ENCODE measurements around the gene GAS7. TPM values are rescaled to one million over a fixed set of nuclear protein-coding genes. Genes with fewer than 3 reads are reported as not detected.
A peak's percentile ranks its signal among the peaks of the same experiment; 100 is the strongest.
"Not testable (repeated sequence)": the region's sequence is repeated elsewhere in the genome, so short reads cannot be mapped to it uniquely, and the experiment has no call there.

The GAS7 gene
- total and polyA plus RNA-seq, 4 donors: 1.2 to 136 (median 32.3) TPM

- 94 to 97% methylated on average over 21 of the region's 21 CpGs for WGBS, 2 donors
- H3K27ac ChIP-seq (ENCODE audit: low read depth in 1 of 2, low read length in 2 of 2): no peak overlapping the region
- H3K27me3 ChIP-seq (ENCODE audit: control insufficient read depth in 1 of 2, insufficient read depth in 2 of 2, low read length in 1 of 2): no peaks in the 10 kb centered on the region
- no peak overlapping the region for H3K4me3 ChIP-seq (ENCODE audit: low read length in 2 of 2)
- intact Hi-C loops (cut with DNase I): loop anchor here in 1 of 2 donors (5.0 to 10.0 kb wide), 2 partner anchors 59 to 686 kb away; no protein-coding TSS in a partner anchor
- H3K9me3 ChIP-seq (ENCODE audit: control insufficient read depth, low read length): no peaks in the 10 kb centered on the region
- H3K36me3 ChIP-seq (ENCODE audit: control insufficient read depth in 1 of 2, insufficient read depth in 2 of 2, low read length in 1 of 2): no peaks in the 10 kb centered on the region
- ATAC-seq (ENCODE audit: low FRiP score) (no peak), DNase-seq (no peak)
- no peaks in the 10 kb centered on the region for H3K4me1 ChIP-seq (ENCODE audit: control insufficient read depth in 1 of 2, insufficient read depth in 2 of 2, low read length in 2 of 2)
These were observed 272.1 kb downstream of the GAS7 start for GRCh38 chr17:9926150-9926804.

GRCh38 chr17:9925457-9925856 is 272.9 kb downstream of the GAS7 start:
- Histone ChIP-seq H3K4me3 (ENCODE audit: low read length in 2 of 2) (no peak overlapping the region), H3K9me3 (ENCODE audit: control insufficient read depth, low read length) (no peaks in the 10 kb centered on the region)
- intact Hi-C loops (cut with DNase I): loop anchor here (2.0 to 10.0 kb wide), 3 partner anchors 59 to 693 kb away; no protein-coding TSS in a partner anchor

GRCh38 chr17:9924735-9925191 is 273.6 kb downstream of the GAS7 start:
- Histone ChIP-seq H3K27ac (ENCODE audit: low read depth in 1 of 2, low read length in 2 of 2) (no peak overlapping the region), H3K27me3 (ENCODE audit: control insufficient read depth in 1 of 2, insufficient read depth in 2 of 2, low read length in 1 of 2) (no peaks in the 10 kb centered on the region), H3K4me1 (ENCODE audit: control insufficient read depth in 1 of 2, insufficient read depth in 2 of 2, low read length in 2 of 2) (no peaks in the 10 kb centered on the region), H3K36me3 (ENCODE audit: control insufficient read depth in 1 of 2, insufficient read depth in 2 of 2, low read length in 1 of 2) (no peaks in the 10 kb centered on the region), H3K4me3 (ENCODE audit: low read length in 2 of 2) (no peak overlapping the region), H3K9me3 (ENCODE audit: control insufficient read depth, low read length) (no peaks in the 10 kb centered on the region)
- DNase-seq (no peak), ATAC-seq (ENCODE audit: low FRiP score) (peak; percentile 81)
- intact Hi-C loops (cut with DNase I): loop anchor here (2.0 to 10.0 kb wide), 3 partner anchors 60 to 694 kb away; no protein-coding TSS in a partner anchor
- WGBS, 2 donors: 16 to 22% methylated on average over 6 of the region's 6 CpGs

More at GRCh38 chr17:9925457-9925856, 272.9 kb downstream of the GAS7 start:
- no peak for ATAC-seq (ENCODE audit: low FRiP score)
- Histone ChIP-seq H3K27me3 (ENCODE audit: control insufficient read depth in 1 of 2, insufficient read depth in 2 of 2, low read length in 1 of 2) (no peaks in the 10 kb centered on the region), H3K27ac (ENCODE audit: low read depth in 1 of 2, low read length in 2 of 2) (no peak overlapping the region), H3K4me1 (ENCODE audit: control insufficient read depth in 1 of 2, insufficient read depth in 2 of 2, low read length in 2 of 2) (no peaks in the 10 kb centered on the region), H3K36me3 (ENCODE audit: control insufficient read depth in 1 of 2, insufficient read depth in 2 of 2, low read length in 1 of 2) (no peaks in the 10 kb centered on the region)
- DNase-seq: no peak
- WGBS, 2 donors: 94 to 97% methylated on average over 11 of the region's 11 CpGs

- intact Hi-C loops (cut with DNase I): loop anchor here in 1 of 2 donors (10.0 kb wide), 1 partner anchor 63 kb away; no protein-coding TSS in a partner anchor
- Histone ChIP-seq H3K27ac (ENCODE audit: low read depth in 1 of 2, low read length in 2 of 2) (no peak overlapping the region), H3K4me3 (ENCODE audit: low read length in 2 of 2) (no peak overlapping the region), H3K4me1 (ENCODE audit: control insufficient read depth in 1 of 2, insufficient read depth in 2 of 2, low read length in 2 of 2) (no peaks in the 10 kb centered on the region), H3K9me3 (ENCODE audit: control insufficient read depth, low read length) (no peaks in the 10 kb centered on the region), H3K27me3 (ENCODE audit: control insufficient read depth in 1 of 2, insufficient read depth in 2 of 2, low read length in 1 of 2) (no peaks in the 10 kb centered on the region), H3K36me3 (ENCODE audit: control insufficient read depth in 1 of 2, insufficient read depth in 2 of 2, low read length in 1 of 2) (no peaks in the 10 kb centered on the region)
- WGBS, 2 donors: 94% methylated on average over 14 of the region's 14 CpGs
- ATAC-seq (ENCODE audit: low FRiP score) (no peak), DNase-seq (no peak)
These were observed 276.2 kb downstream of the GAS7 start for GRCh38 chr17:9922012-9922848.

- not testable (repeated sequence) for H3K4me3 ChIP-seq (ENCODE audit: low read length in 2 of 2); H3K4me1 ChIP-seq (ENCODE audit: control insufficient read depth in 1 of 2, insufficient read depth in 2 of 2, low read length in 2 of 2); H3K36me3 ChIP-seq (ENCODE audit: control insufficient read depth in 1 of 2, insufficient read depth in 2 of 2, low read length in 1 of 2); H3K27ac ChIP-seq (ENCODE audit: low read depth in 1 of 2, low read length in 2 of 2); ATAC-seq (ENCODE audit: low FRiP score); DNase-seq; H3K27me3 ChIP-seq (ENCODE audit: control insufficient read depth in 1 of 2, insufficient read depth in 2 of 2, low read length in 1 of 2); H3K9me3 ChIP-seq (ENCODE audit: control insufficient read depth, low read length)
- intact Hi-C loops (cut with DNase I): loop anchor here in 1 of 2 donors (10.0 kb wide), 1 partner anchor 64 kb away; no protein-coding TSS in a partner anchor
- 93 to 94% methylated on average over 13 of the region's 13 CpGs for WGBS, 2 donors
These were observed 277.2 kb downstream of the GAS7 start for GRCh38 chr17:9921216-9921615.

GRCh38 chr17:9918804-9919352 is 279.5 kb downstream of the GAS7 start:
- intact Hi-C loops (cut with DNase I): no loop called here
- no peaks in the 10 kb centered on the region for H3K36me3 ChIP-seq (ENCODE audit: control insufficient read depth in 1 of 2, insufficient read depth in 2 of 2, low read length in 1 of 2)
- ATAC-seq (ENCODE audit: low FRiP score): no peak

GRCh38 chr17:9918352-9918751 is 280.1 kb downstream of the GAS7 start:
- Histone ChIP-seq H3K9me3 (ENCODE audit: control insufficient read depth, low read length) (no peaks in the 10 kb centered on the region), H3K36me3 (ENCODE audit: control insufficient read depth in 1 of 2, insufficient read depth in 2 of 2, low read length in 1 of 2) (no peaks in the 10 kb centered on the region), H3K4me1 (ENCODE audit: control insufficient read depth in 1 of 2, insufficient read depth in 2 of 2, low read length in 2 of 2) (no peaks in the 10 kb centered on the region), H3K27ac (ENCODE audit: low read depth in 1 of 2, low read length in 2 of 2) (no peak overlapping the region), H3K27me3 (ENCODE audit: control insufficient read depth in 1 of 2, insufficient read depth in 2 of 2, low read length in 1 of 2) (no peaks in the 10 kb centered on the region), H3K4me3 (ENCODE audit: low read length in 2 of 2) (no peak overlapping the region)
- intact Hi-C loops (cut with DNase I): no loop called here
- ATAC-seq (ENCODE audit: low FRiP score) (no peak), DNase-seq (no peak)
- 89 to 93% methylated on average over 8 of the region's 8 CpGs for WGBS, 2 donors

More at GRCh38 chr17:9918804-9919352, 279.5 kb downstream of the GAS7 start:
- no peaks in the 10 kb centered on the region for H3K4me1 ChIP-seq (ENCODE audit: control insufficient read depth in 1 of 2, insufficient read depth in 2 of 2, low read length in 2 of 2)
- no peak overlapping the region for H3K4me3 ChIP-seq (ENCODE audit: low read length in 2 of 2)
- no peak for DNase-seq
- H3K9me3 ChIP-seq (ENCODE audit: control insufficient read depth, low read length): no peaks in the 10 kb centered on the region
- 92% methylated on average over 5 of the region's 5 CpGs for WGBS, 2 donors
- no peak overlapping the region for H3K27ac ChIP-seq (ENCODE audit: low read depth in 1 of 2, low read length in 2 of 2)
- H3K27me3 ChIP-seq (ENCODE audit: control insufficient read depth in 1 of 2, insufficient read depth in 2 of 2, low read length in 1 of 2): no peaks in the 10 kb centered on the region

- Histone ChIP-seq H3K9me3 (ENCODE audit: control insufficient read depth, low read length) (no peaks in the 10 kb centered on the region), H3K4me3 (ENCODE audit: low read length in 2 of 2) (no peak overlapping the region), H3K27ac (ENCODE audit: low read depth in 1 of 2, low read length in 2 of 2) (no peak overlapping the region), H3K36me3 (ENCODE audit: control insufficient read depth in 1 of 2, insufficient read depth in 2 of 2, low read length in 1 of 2) (no peaks in the 10 kb centered on the region), H3K4me1 (ENCODE audit: control insufficient read depth in 1 of 2, insufficient read depth in 2 of 2, low read length in 2 of 2) (no peaks in the 10 kb centered on the region), H3K27me3 (ENCODE audit: control insufficient read depth in 1 of 2, insufficient read depth in 2 of 2, low read length in 1 of 2) (no peaks in the 10 kb centered on the region)
- no peak for DNase-seq
- WGBS, 2 donors: 91% methylated on average over 18 to 19 of the region's 19 CpGs
- ATAC-seq (ENCODE audit: low FRiP score): no peak
- intact Hi-C loops (cut with DNase I): no loop called here
These were observed 280.6 kb downstream of the GAS7 start for GRCh38 chr17:9917801-9918200.

All from aorta (tissue), 5 donors.